Mesothelial cell of epicardium (in vitro differentiated cells): Measurements from ENCODE around the gene PLA2G15. TPM values are rescaled to one million over a fixed set of nuclear protein-coding genes. Genes with fewer than 3 reads are reported as not detected.

ENCODE experiments used
- DNase-seq, 2 experiments: peaks; one replicate each; pipeline ENCODE4 v3.0.0; 2021; ENCODE audit warnings: low spot score in 2 of 2; ENCODE audit not compliant: unreplicated experiment in 2 of 2
- H3K27ac Mint-ChIP-seq: 2 replicates; pipeline ENCODE4 v1.8.0; 2021; ENCODE audit warnings: mixed read lengths
- H3K27me3 Mint-ChIP-seq: 2 replicates; pipeline ENCODE4 v1.8.0; 2021; ENCODE audit warnings: low read depth, mixed read lengths
- H3K36me3 Mint-ChIP-seq: 2 replicates; pipeline ENCODE4 v1.8.0; 2021; ENCODE audit warnings: mixed read lengths
- H3K4me1 Mint-ChIP-seq: 2 replicates; pipeline ENCODE4 v1.8.0; 2021; ENCODE audit warnings: mixed read lengths
- H3K4me3 Mint-ChIP-seq: 2 replicates; pipeline ENCODE4 v1.8.0; 2021; ENCODE audit warnings: mild to moderate bottlenecking, moderate library complexity, mixed read lengths
- H3K9me3 Mint-ChIP-seq: 2 replicates; pipeline ENCODE4 v1.8.0; 2021; ENCODE audit warnings: mixed read lengths
- total RNA-seq: library from RNA; stranded (reverse); gene quantifications from 3 replicates; pipeline ENCODE4 v1.2.1, GENCODE V29; 2021
- TF ChIP-seq, protein P1 (sequence below): fragments of 200-600 bp; sonication (generic); IDR thresholded peaks from one replicate; pipeline ENCODE4 v1.5.0; 2021; ENCODE audit warnings: antibody characterized with exemption; ENCODE audit not compliant: unreplicated experiment

Gene PLA2G15
- total RNA-seq, 1 donor from 2014 or later = 19.4 TPM

DNA sequence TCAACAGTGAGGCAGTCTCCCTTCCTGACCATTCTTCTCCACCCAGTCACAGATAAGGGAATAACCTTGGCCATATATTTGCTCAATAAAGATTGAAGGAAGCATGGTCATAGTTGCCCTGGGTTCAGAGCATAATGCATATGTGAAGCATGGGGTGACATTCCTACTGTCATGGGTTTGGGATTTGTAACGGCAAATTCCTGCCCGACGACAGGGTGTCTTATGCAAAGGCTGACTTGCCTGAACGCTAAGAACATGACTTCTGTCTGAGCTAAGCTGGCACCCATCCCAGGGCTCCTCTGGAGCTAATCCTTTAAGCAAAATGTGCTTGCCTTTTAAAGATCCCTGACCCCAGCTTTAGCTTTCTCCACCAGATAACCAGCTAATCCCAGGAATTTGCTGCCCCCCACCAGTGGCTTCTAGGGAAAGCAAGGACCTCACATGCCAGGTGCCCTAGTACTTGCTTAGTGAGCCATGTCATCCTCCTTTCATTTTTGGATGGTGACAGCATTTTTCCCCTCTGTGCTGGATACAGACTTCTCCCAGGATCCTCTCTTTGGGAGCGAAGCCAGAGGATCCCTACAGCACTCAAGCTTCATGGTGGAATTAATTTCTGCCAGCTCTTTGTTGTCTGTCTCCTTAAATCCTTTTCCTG lies 53.9 kb downstream of the PLA2G15 start:
- no peaks in the 10 kb centered on the region for H3K27me3 Mint-ChIP-seq
- DNase-seq = peak in 1 of 2 experiments; percentile 42
- TF ChIP-seq, protein P1, sequence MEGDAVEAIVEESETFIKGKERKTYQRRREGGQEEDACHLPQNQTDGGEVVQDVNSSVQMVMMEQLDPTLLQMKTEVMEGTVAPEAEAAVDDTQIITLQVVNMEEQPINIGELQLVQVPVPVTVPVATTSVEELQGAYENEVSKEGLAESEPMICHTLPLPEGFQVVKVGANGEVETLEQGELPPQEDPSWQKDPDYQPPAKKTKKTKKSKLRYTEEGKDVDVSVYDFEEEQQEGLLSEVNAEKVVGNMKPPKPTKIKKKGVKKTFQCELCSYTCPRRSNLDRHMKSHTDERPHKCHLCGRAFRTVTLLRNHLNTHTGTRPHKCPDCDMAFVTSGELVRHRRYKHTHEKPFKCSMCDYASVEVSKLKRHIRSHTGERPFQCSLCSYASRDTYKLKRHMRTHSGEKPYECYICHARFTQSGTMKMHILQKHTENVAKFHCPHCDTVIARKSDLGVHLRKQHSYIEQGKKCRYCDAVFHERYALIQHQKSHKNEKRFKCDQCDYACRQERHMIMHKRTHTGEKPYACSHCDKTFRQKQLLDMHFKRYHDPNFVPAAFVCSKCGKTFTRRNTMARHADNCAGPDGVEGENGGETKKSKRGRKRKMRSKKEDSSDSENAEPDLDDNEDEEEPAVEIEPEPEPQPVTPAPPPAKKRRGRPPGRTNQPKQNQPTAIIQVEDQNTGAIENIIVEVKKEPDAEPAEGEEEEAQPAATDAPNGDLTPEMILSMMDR = no peak
- H3K9me3 Mint-ChIP-seq = no peaks in the 10 kb centered on the region
- H3K27ac Mint-ChIP-seq = peak overlapping the region; percentile 88
- H3K4me1 Mint-ChIP-seq = peaks cover 34% of the 10 kb centered on the region
- H3K4me3 Mint-ChIP-seq = no peak overlapping the region
- peaks cover 29% of the 10 kb centered on the region for H3K36me3 Mint-ChIP-seq

- Mint-ChIP-seq H3K36me3 (peaks cover 32% of the 10 kb centered on the region), H3K9me3 (no peaks in the 10 kb centered on the region), H3K27ac (peak overlapping the region; percentile 88), H3K27me3 (no peaks in the 10 kb centered on the region), H3K4me1 (peaks cover 34% of the 10 kb centered on the region), H3K4me3 (no peak overlapping the region)
- TF ChIP-seq, protein P1 = no peak
- DNase-seq = no peak
Measured at GRCh38 chr16:68299571-68300453, 54.6 kb downstream of the PLA2G15 start.

DNA sequence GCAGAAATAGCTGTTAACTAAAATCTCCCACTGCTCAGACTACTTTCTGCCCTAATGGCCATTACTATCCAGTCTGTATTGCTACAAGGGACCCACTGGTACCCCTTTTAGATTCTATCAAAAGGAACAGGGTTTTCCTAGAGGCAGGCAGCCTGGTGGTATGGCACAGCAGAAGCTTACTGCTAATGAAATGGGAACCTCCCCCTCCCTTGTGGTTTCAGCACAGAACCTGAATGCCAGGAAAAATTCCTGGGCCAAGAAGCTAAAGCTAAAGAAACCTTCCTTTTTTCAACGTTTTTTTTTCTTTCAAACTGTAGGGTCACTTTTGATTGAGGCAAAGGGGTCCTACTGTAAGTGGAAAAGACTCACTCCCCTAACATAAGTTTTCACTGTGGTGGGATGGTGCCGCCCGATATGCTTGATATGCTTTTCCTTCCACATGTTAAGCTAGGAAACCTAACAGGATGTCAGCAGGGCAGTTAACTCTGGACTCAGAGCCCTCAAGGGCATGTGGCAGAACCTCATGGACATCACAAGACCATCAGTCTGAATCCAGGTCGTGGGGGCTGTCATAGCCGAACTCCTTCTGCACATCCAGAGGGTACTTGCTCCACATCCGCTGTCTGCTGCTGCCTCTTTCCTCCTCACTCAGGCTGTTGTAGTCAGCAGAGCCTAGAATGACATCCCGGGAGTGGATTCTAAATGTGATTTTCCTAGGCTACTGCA lies 55.7 kb downstream of the PLA2G15 start:
- Mint-ChIP-seq H3K4me3 (no peak overlapping the region), H3K4me1 (peaks cover 34% of the 10 kb centered on the region), H3K27me3 (no peaks in the 10 kb centered on the region), H3K9me3 (no peaks in the 10 kb centered on the region), H3K36me3 (peaks cover 40% of the 10 kb centered on the region), H3K27ac (peak overlapping the region; percentile 60)
- DNase-seq = no peak
- TF ChIP-seq, protein P1 = no peak

- H3K9me3 Mint-ChIP-seq = no peaks in the 10 kb centered on the region
Measured at GRCh38 chr16:68306633-68307032, 61.5 kb downstream of the PLA2G15 start.

DNA sequence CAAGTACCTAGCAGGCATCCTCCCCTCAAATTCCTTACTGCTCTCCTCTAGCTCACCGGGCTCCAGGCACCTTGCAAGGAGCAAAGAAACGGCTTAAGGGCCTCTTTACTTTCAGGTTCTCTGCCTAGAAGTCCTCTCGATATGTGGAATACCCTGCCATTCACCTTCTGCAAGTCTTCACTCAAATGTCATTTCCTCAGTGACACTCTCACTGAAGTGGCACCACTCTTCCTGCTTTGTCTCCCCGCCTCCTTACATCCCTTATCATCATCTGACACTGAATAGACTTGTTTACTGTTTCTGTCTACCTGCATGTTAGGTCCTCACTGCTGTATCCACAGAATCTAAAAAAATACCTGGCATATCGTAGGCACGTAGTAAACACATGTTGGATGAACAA lies 64.6 kb downstream of the PLA2G15 start:
- Mint-ChIP-seq H3K36me3 (peaks cover 19% of the 10 kb centered on the region), H3K4me3 (peak overlapping the region; percentile 98), H3K27ac (peak overlapping the region; percentile 98), H3K4me1 (peaks cover 26% of the 10 kb centered on the region), H3K9me3 (no peaks in the 10 kb centered on the region), H3K27me3 (no peaks in the 10 kb centered on the region)
- DNase-seq = no peak
- TF ChIP-seq, protein P1 = no peak

More at GRCh38 chr16:68306633-68307032, 61.5 kb downstream of the PLA2G15 start:
- Mint-ChIP-seq H3K4me3 (no peak overlapping the region), H3K4me1 (peaks cover 12% of the 10 kb centered on the region), H3K27ac (no peak overlapping the region), H3K27me3 (no peaks in the 10 kb centered on the region), H3K36me3 (peaks cover 35% of the 10 kb centered on the region)
- TF ChIP-seq, protein P1 = no peak
- DNase-seq = no peak
